ENCODE measurements around the gene FRMD8.

DNA sequence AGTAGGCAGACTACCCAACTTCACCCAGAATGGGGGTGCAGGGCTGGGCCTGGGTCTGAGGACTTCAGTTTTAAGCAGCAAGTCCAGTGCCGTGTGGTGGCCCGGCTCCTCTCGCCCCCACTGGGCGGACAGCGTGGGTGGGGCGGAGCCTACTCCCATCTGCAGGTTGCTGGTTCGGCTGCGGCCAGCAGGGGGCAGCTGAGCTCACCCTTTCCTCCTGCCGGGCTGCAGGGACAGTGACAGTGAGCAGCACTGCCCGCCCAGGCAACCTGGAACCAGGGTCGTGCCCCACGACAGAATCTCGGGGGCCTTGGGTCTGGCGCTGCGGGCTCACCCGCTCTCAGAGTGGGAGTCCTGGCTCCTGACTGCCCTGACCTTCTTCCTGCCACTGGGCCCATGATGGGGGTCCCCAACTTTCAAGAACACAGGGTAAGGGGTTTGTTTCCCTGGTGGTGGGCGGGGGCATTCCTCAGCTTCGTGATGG lies 29.9 kb downstream of the FRMD8 start:
- peak; percentile 93 for TF ChIP-seq CTCF (IDR thresholded peaks at IDR 0.05; ENCODE audit: low read depth, low read length)
- no peak for TF ChIP-seq POLR2A (IDR thresholded peaks at IDR 0.05; ENCODE audit: extremely low read depth, insufficient read length)
- peak; percentile 71 for TF ChIP-seq MAX (IDR thresholded peaks at IDR 0.05; ENCODE audit: low read depth, low read length)
- peak; percentile 71; the same call in 1 of the 2 replicates for TF ChIP-seq MYC (IDR thresholded peaks at IDR 0.05; ENCODE audit: low read depth, low read length)
